ENCODE results near the gene WEE2.

GRCh38 chr7:141660259-141660658 is 47.9 kb upstream of the WEE2 start:
- TF ChIP-seq CTCF (IDR thresholded peaks at IDR 0.05; ENCODE audit: borderline replicate concordance, extremely low read depth, low read length, poor library complexity, severe bottlenecking) (no peak), EZH2 (IDR thresholded peaks at IDR 0.05; ENCODE audit: borderline replicate concordance, low read depth, low read length, severe bottlenecking) (no peak)

All from DND-41 (cell line).